Epithelial cell of proximal tubule (primary cell): ENCODE data around the gene ARHGEF11. TPM values are rescaled to one million over a fixed set of nuclear protein-coding genes. Genes with fewer than 3 reads are reported as not detected.

Source experiments
- DNase-seq: peaks from one replicate; pipeline ENCODE4 v3.0.0-alpha.2; 2011; ENCODE audit warnings: low read depth
- H3K4me3 ChIP-seq: 2 replicates; pipeline ENCODE4 v1.5.1; 2011; ENCODE audit warnings: low read depth, mild to moderate bottlenecking, low read length
- total RNA-seq: library from RNA; depleted of rRNA; stranded (reverse); fragments of >200 nt; gene quantifications from 2 replicates; pipeline ENCODE4 v1.2.3, GENCODE V29; 2015
- TF ChIP-seq, protein P1 (sequence below): conservative IDR thresholded peaks from 2 replicates; pipeline ENCODE4 v1.5.1; 2012; ENCODE audit warnings: low read depth, mild to moderate bottlenecking, low read length

ARHGEF11 gene
- total RNA-seq, 1 donor from 2014 or later = 19.3 TPM

DNA sequence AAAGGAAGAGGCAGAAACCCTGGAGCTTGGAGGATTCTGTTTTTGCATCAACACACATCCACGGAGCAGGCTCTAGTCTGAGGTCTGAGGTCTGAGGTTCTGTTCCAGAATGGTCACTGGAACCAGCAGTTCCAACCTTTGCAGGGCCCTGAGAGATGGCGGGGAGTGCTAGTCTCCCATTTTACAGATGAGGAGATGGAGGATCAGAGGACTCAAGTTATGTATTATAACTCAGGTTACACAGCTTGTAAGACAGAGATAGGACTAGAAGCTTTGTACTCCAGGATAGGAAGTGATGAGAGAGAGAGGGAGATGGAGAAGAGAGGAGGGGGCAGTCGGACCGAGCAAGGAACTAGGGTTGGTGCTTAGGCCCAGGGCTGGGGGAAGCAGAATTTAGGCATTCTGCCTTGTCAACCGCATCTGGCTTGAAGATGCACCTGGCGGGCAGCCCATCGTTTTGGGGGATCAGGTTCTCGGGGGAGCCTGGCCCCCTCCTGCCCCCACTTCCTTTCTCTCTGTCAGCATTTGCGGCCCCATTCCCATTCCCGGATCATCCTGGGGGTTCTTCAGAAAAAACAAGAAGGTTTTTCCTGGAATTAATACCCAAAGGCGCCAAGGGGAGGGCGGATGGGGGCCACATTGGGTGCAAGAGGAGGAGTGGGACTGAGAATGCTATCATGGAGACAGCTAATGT is 146.4 kb downstream of the ARHGEF11 start:
- H3K4me3 ChIP-seq = no peak overlapping the region
- TF ChIP-seq, protein P1, sequence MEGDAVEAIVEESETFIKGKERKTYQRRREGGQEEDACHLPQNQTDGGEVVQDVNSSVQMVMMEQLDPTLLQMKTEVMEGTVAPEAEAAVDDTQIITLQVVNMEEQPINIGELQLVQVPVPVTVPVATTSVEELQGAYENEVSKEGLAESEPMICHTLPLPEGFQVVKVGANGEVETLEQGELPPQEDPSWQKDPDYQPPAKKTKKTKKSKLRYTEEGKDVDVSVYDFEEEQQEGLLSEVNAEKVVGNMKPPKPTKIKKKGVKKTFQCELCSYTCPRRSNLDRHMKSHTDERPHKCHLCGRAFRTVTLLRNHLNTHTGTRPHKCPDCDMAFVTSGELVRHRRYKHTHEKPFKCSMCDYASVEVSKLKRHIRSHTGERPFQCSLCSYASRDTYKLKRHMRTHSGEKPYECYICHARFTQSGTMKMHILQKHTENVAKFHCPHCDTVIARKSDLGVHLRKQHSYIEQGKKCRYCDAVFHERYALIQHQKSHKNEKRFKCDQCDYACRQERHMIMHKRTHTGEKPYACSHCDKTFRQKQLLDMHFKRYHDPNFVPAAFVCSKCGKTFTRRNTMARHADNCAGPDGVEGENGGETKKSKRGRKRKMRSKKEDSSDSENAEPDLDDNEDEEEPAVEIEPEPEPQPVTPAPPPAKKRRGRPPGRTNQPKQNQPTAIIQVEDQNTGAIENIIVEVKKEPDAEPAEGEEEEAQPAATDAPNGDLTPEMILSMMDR = no peak
- DNase-seq = no peak

DNA sequence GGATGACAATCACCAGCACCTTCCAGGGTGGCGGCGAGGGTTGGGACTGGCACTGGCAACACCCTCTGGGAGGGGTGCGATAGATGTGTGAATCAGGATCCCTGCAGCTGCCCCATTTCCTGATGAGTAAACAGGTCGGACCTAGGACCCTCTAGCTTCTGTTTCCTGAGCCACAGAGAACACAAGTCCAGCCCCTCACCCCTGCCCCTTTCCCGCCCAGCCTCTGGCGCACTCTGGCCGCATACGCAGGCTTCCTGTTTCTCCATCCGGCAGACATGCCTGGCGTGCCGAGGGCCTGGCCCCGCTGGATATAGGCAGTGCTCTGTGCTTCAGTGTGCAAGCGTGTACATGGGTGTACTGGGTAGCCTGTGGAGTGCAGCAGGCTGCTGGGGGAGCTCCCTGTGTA is 147.4 kb downstream of the ARHGEF11 start:
- no peak overlapping the region for H3K4me3 ChIP-seq
- TF ChIP-seq, protein P1 = no peak
- no peak for DNase-seq

DNA sequence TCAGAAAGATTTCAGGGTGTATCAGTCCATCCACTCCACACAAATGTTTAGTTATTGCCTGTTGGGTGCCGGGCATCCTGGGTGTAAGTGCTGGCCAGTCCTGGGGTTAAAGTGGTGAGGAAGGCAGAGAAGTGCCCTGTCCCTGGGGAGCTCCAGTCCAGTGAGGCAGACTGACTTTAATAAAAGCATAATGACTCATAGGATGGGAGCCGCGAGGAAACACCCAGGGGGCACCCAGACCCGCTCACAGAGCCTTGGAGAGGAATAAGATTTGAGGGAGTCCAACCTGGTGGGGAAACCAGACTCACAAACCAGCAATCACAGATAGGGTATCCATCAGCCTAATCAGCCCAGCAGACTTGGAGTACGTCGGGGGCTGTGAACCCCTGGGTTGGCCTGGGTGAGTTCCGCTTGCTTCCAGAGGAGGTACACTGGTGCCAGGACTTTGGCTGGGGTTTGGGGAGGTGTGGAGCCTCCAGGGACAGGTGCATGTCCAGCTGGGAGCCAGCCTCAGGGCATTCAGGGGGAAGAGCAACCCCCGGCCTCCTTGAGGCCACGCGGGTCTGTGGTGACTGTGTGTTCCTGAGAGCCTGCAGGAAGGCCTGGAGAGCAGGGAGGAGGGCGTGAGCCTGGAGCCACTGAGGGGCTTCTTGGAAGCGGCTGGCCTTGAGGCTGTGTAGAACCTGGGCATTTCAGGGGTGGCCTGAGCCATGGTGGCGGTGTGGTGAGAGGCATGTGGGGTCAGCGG is 148.3 kb downstream of the ARHGEF11 start:
- no peak for DNase-seq
- TF ChIP-seq, protein P1 = no peak
- no peak overlapping the region for H3K4me3 ChIP-seq

DNA sequence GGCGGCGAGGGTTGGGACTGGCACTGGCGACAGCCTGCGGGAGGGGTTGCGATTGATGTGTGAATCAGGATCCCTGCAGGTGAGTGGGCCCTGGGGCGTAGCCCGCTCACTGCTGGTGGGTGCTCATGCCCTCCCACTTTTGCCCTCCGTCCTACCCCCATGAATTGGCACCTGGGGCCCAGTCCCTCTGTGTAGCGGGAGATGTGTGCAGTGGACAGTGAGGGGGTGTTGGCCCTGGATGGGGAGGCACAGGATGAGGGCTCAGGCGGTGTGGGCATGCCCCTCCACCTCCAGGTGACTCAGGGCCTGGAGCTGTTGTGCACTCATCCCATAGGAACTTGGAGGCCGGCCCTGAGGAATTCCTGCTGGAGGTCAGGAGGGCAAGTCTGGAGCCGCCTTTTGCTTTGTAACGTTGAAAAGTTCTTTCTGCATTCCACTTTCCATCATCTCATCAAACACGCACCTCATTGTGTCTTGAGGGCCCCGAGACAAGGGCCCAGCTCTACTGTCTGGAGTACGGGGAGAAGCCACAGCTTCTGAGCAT is 149.0 kb downstream of the ARHGEF11 start:
- peak; percentile 61 for DNase-seq
- TF ChIP-seq, protein P1 = no peak
- H3K4me3 ChIP-seq = no peak overlapping the region

DNA sequence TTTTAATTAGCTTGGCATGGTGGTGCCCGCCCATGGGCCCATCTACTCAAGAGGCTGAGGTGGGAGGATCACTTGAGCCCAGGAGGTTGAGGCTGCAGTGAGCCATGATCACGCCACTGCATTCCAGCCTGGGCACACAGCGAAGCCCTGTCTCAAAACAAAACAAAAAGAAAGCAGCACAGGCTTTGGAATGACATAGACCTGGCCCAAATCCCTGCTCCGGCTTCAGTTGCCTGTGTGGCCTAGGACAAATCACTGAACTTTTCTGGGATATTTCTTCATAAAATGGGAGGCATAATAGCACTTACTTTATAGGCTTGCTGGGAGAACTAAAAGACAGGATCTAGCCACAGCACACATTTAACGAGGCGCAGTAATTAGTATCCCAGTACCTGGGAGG is 149.6 kb downstream of the ARHGEF11 start:
- no peak overlapping the region for H3K4me3 ChIP-seq

DNA sequence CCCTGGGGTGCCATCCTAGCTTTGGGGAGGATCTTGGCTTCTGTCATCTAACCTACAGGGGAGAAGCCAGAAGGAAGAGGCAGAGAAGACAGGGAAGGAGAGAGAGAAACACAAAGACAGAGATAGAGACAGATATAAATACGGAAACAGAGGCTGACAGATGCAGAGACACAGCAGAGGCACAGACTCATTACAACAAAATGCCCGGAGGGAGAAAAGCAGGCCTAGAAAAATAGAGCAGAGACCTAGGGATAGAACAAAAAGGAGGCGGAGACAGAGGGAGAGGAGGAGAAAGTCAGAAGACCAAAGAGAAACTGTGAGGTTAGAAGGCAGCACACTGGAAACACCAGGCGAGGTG is 150.1 kb downstream of the ARHGEF11 start:
- no peak overlapping the region for H3K4me3 ChIP-seq
- TF ChIP-seq, protein P1 = no peak
- no peak for DNase-seq

More for the DNA sequence above, 149.6 kb downstream of the ARHGEF11 start:
- DNase-seq = no peak
- TF ChIP-seq, protein P1 = no peak
